HepG2 (cell line): ENCODE results near the gene UPF3A. TPM values are rescaled to one million over a fixed set of nuclear protein-coding genes. Genes with fewer than 3 reads are reported as not detected.

Experiments used
- ATM ChIP-seq: fragments of 450-650 bp; IDR thresholded peaks from 2 replicates; pipeline ENCODE4 v1.7.1; 2017; ENCODE audit warnings: mild to moderate bottlenecking, borderline replicate concordance
- EED ChIP-seq: sonication (generic); formaldehyde crosslinking; IDR thresholded peaks from 2 replicates; pipeline ENCODE4 v1.5.0; 2020; ENCODE audit warnings: mild to moderate bottlenecking, missing genetic modification reagents
- FOXK1 ChIP-seq: sonication (generic); formaldehyde crosslinking; IDR thresholded peaks from 2 replicates; pipeline ENCODE4 v1.4.0; 2020; ENCODE audit warnings: low read depth, missing genetic modification reagents, borderline replicate concordance
- FOXP1 ChIP-seq, 2 experiments: fragments of 450-650 bp in 1 of 2; IDR thresholded peaks; 2 replicates each; pipeline ENCODE4 v1.6.1; 2017 to 2018; ENCODE audit warnings: antibody characterized with exemption in 1 of 2
- GTF2F1 ChIP-seq: fragments of 150-350 bp; IDR thresholded peaks from 2 replicates; pipeline ENCODE4 v1.6.1; 2014; ENCODE audit warnings: low read length
- HES4 ChIP-seq: sonication (generic); formaldehyde crosslinking; IDR thresholded peaks from 2 replicates; pipeline ENCODE4 v1.9.0; 2021; ENCODE audit warnings: mild to moderate bottlenecking, missing genetic modification reagents, borderline replicate concordance
- PAX8 ChIP-seq: sonication (generic); formaldehyde crosslinking; IDR thresholded peaks from 2 replicates; pipeline ENCODE4 v1.8.0; 2022; ENCODE audit warnings: mild to moderate bottlenecking, missing genetic modification reagents, borderline replicate concordance
- PPARG ChIP-seq: conservative IDR thresholded peaks from 2 replicates; pipeline ENCODE4 v1.6.1; 2016; ENCODE audit warnings: missing biosample characterization, missing genetic modification reagents
- SETDB1 ChIP-seq: sonication (generic); formaldehyde crosslinking; IDR thresholded peaks from 2 replicates; pipeline ENCODE4 v1.5.1; 2020; ENCODE audit warnings: missing genetic modification reagents, mild to moderate bottlenecking, borderline replicate concordance
- SMAD3 ChIP-seq: sonication (generic); formaldehyde crosslinking; IDR thresholded peaks from 2 replicates; pipeline ENCODE4 v1.4.0; 2020; ENCODE audit warnings: missing genetic modification reagents
- SP1 ChIP-seq, 2 experiments: fragments of 450-650 bp in 1 of 2; sonication (generic) in 1 of 2; formaldehyde crosslinking in 1 of 2; IDR thresholded peaks; 2 replicates each; pipeline versions ENCODE4 v1.4.0 to v1.6.1; 2016 to 2020; ENCODE audit warnings: missing genetic modification reagents in 1 of 2
- SSRP1 ChIP-seq: IDR thresholded peaks from 2 replicates; pipeline ENCODE4 v1.6.1; 2016; ENCODE audit warnings: control low read depth
- STAT5B ChIP-seq: sonication (generic); formaldehyde crosslinking; IDR thresholded peaks from 2 replicates; pipeline ENCODE4 v1.4.0; 2020; ENCODE audit warnings: missing genetic modification reagents
- TAF15 ChIP-seq: fragments of 200-400 bp; formaldehyde crosslinking; IDR thresholded peaks from one replicate; pipeline ENCODE4 v1.6.1; 2018; ENCODE audit warnings: mild to moderate bottlenecking, low read depth, low read length; ENCODE audit not compliant: poor library complexity, severe bottlenecking
- U2AF2 ChIP-seq: fragments of 200-400 bp; formaldehyde crosslinking; IDR thresholded peaks from 2 replicates; pipeline ENCODE4 v1.6.1; 2017; ENCODE audit warnings: low read depth, mild to moderate bottlenecking, low read length
- WIZ ChIP-seq: sonication (generic); formaldehyde crosslinking; IDR thresholded peaks from 2 replicates; pipeline ENCODE4 v1.5.1; 2020; ENCODE audit warnings: mild to moderate bottlenecking, missing genetic modification reagents
- ZBTB8A ChIP-seq: sonication (generic); formaldehyde crosslinking; IDR thresholded peaks from 2 replicates; pipeline ENCODE4 v1.4.0; 2020; ENCODE audit warnings: mild to moderate bottlenecking, low read depth, missing genetic modification reagents, borderline replicate concordance
- ZNF17 ChIP-seq: sonication (generic); formaldehyde crosslinking; IDR thresholded peaks from 2 replicates; pipeline ENCODE4 v1.5.0; 2020; ENCODE audit warnings: mild to moderate bottlenecking, missing genetic modification reagents
- ZNF543 ChIP-seq: sonication (generic); formaldehyde crosslinking; IDR thresholded peaks from 2 replicates; pipeline ENCODE4 v1.4.0; 2020; ENCODE audit warnings: mild to moderate bottlenecking, missing genetic modification reagents
- ZNF788 ChIP-seq: sonication (generic); formaldehyde crosslinking; IDR thresholded peaks from 2 replicates; pipeline ENCODE4 v1.5.0; 2020; ENCODE audit warnings: mild to moderate bottlenecking, missing genetic modification reagents, borderline replicate concordance
- polyA plus RNA-seq, 8 experiments: library from polyadenylated mRNA; depleted of rRNA in 3 of 8; stranded (reverse) in 7 of 8; unstranded in 1 of 8; fragments of >200 nt; fragmentation: Illumina TruSeq in 4 of 8; extraction: Trizol in 4 of 8; gene quantifications; 2 replicates each; pipeline versions ENCODE4 v1.2.1 to v1.2.3, GENCODE V29; 2011 to 2016; ENCODE audit warnings: low read depth in 4 of 8, missing spikeins in 1 of 8, mixed read lengths in 1 of 8; ENCODE audit not compliant: insufficient read depth in 1 of 8
- total RNA-seq, 5 experiments: library from RNA; depleted of rRNA; stranded (reverse); fragments of >200 nt; fragmentation: Illumina TruSeq; extraction: Trizol; gene quantifications; 2 replicates each; pipeline ENCODE4 v1.2.3, GENCODE V29; 2016; ENCODE audit warnings: low read depth in 1 of 5
- TF ChIP-seq, protein P1 (sequence below), 2 experiments: sonication (generic) in 1 of 2; formaldehyde crosslinking in 1 of 2; IDR thresholded peaks; 2 replicates each; pipeline versions ENCODE4 v1.4.0 to v1.6.1; 2018 to 2020; ENCODE audit warnings: missing genetic modification reagents in 2 of 2, borderline replicate concordance in 1 of 2, low read depth in 1 of 2, mild to moderate bottlenecking in 1 of 2, missing biosample characterization in 1 of 2
- TF ChIP-seq, protein P2 (sequence below): sonication (generic); formaldehyde crosslinking; IDR thresholded peaks from 2 replicates; pipeline ENCODE4 v1.4.0; 2020; ENCODE audit warnings: missing genetic modification reagents
- TF ChIP-seq, protein P3 (sequence below): sonication (generic); formaldehyde crosslinking; IDR thresholded peaks from 2 replicates; pipeline ENCODE4 v1.9.0; 2021; ENCODE audit warnings: missing genetic modification reagents, mild to moderate bottlenecking, borderline replicate concordance
- TF ChIP-seq, protein P4 (sequence below): sonication (generic); formaldehyde crosslinking; IDR thresholded peaks from 2 replicates; pipeline ENCODE4 v1.4.0; 2020; ENCODE audit warnings: missing genetic modification reagents
- TF ChIP-seq, protein P5 (sequence below): sonication (generic); formaldehyde crosslinking; IDR thresholded peaks from 2 replicates; pipeline ENCODE4 v1.5.0; 2020; ENCODE audit warnings: mild to moderate bottlenecking, missing genetic modification reagents

Gene UPF3A
- total and polyA plus RNA-seq, 2 of the 13 experiments (the other 11 are each of a cell fraction or from before 2014, with no cell fraction given) = 60.2 to 63.8 TPM

DNA sequence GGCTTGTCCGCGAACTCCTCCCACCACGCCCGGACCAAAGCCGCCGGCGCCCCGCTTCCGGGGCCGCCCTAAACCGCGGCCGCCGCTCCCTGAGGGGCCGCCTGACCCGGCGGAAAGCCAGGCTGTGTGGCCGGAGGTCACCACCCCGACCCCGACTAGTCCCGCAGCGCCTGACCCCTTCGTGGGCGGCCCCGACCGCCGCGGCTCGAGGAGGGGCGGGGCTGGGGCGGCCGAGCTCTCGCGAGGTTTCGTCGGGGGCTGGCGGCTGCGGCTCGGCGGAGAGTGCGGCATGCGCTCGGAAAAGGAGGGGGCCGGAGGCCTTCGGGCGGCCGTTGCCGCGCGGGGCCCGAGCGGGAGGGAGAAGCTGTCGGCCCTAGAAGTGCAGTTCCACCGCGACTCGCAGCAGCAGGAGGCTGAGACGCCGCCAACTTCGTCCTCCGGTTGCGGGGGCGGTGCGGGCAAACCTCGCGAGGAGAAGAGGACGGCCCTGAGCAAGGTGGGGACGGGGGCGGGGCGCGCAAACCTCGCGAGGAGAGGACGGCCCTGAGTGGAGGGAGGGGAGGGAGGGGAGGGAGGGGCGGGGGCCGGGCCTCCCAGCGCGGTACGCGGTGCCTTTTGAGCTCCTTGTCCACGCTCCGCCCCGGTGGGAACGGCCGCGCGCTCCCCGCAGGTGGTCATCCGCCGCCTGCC, at the start of gene UPF3A (continued):
- TF ChIP-seq STAT5B (no peak), ZNF543 (CRISPR knock-in tag) (peak; percentile 66; the same call in 1 of the 2 replicates), SP1 (IDR thresholded peaks at IDR 0.05) (no peak), SP1 (CRISPR knock-in tag; IDR thresholded peaks at IDR 0.05) (0 out of 2 replicates have a peak, but pooled peaks have one; percentile 54), ATM (no peak), FOXK1 (CRISPR knock-in tag) (no peak), WIZ (CRISPR knock-in tag) (no peak), ZNF17 (CRISPR knock-in tag) (no peak), EED (CRISPR knock-in tag) (0 out of 2 replicates have a peak, but pooled peaks have one; percentile 59), SMAD3 (CRISPR knock-in tag) (no peak; the same call in 1 of the 2 replicates), ZBTB8A (no peak), TAF15 (no peak), U2AF2 (no peak), FOXP1 (IDR thresholded peaks at IDR 0.05) (no peak), FOXP1 (CRISPR knock-in tag; IDR thresholded peaks at IDR 0.05) (no peak), HES4 (peak; percentile 64; the same call in 1 of the 2 replicates), PAX8 (CRISPR knock-in tag) (no peak), SETDB1 (CRISPR knock-in tag) (no peak), PPARG (CRISPR knock-in tag) (peak; percentile 46; the same call in 1 of the 2 replicates), GTF2F1 (no peak), ZNF788 (CRISPR knock-in tag) (peak; percentile 79; the same call in 1 of the 2 replicates), SSRP1 (CRISPR knock-in tag) (no peak)
- TF ChIP-seq, protein P1, sequence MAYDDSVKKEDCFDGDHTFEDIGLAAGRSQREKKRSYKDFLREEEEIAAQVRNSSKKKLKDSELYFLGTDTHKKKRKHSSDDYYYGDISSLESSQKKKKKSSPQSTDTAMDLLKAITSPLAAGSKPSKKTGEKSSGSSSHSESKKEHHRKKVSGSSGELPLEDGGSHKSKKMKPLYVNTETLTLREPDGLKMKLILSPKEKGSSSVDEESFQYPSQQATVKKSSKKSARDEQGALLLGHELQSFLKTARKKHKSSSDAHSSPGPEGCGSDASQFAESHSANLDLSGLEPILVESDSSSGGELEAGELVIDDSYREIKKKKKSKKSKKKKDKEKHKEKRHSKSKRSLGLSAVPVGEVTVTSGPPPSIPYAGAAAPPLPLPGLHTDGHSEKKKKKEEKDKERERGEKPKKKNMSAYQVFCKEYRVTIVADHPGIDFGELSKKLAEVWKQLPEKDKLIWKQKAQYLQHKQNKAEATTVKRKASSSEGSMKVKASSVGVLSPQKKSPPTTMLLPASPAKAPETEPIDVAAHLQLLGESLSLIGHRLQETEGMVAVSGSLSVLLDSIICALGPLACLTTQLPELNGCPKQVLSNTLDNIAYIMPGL (CRISPR knock-in tag; IDR thresholded peaks at IDR 0.05; ENCODE audit: borderline replicate concordance in 1 of 2, low read depth in 1 of 2) = peak in 1 of 2 experiments; percentile 65; a peak in 2 of 4 replicates
- TF ChIP-seq, protein P2, sequence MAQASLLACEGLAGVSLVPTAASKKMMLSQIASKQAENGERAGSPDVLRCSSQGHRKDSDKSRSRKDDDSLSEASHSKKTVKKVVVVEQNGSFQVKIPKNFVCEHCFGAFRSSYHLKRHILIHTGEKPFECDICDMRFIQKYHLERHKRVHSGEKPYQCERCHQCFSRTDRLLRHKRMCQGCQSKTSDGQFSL (CRISPR knock-in tag) = no peak
- TF ChIP-seq, protein P3, sequence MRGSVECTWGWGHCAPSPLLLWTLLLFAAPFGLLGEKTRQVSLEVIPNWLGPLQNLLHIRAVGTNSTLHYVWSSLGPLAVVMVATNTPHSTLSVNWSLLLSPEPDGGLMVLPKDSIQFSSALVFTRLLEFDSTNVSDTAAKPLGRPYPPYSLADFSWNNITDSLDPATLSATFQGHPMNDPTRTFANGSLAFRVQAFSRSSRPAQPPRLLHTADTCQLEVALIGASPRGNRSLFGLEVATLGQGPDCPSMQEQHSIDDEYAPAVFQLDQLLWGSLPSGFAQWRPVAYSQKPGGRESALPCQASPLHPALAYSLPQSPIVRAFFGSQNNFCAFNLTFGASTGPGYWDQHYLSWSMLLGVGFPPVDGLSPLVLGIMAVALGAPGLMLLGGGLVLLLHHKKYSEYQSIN (CRISPR knock-in tag) = no peak
- TF ChIP-seq, protein P4, sequence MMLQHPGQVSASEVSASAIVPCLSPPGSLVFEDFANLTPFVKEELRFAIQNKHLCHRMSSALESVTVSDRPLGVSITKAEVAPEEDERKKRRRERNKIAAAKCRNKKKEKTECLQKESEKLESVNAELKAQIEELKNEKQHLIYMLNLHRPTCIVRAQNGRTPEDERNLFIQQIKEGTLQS (CRISPR knock-in tag) = peak; percentile 37; the same call in 1 of the 2 replicates
- TF ChIP-seq, protein P5, sequence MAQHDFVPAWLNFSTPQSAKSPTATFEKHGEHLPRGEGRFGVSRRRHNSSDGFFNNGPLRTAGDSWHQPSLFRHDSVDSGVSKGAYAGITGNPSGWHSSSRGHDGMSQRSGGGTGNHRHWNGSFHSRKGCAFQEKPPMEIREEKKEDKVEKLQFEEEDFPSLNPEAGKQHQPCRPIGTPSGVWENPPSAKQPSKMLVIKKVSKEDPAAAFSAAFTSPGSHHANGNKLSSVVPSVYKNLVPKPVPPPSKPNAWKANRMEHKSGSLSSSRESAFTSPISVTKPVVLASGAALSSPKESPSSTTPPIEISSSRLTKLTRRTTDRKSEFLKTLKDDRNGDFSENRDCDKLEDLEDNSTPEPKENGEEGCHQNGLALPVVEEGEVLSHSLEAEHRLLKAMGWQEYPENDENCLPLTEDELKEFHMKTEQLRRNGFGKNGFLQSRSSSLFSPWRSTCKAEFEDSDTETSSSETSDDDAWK (CRISPR knock-in tag) = no peak
